ENCODE results near the gene CALML5. TPM values are rescaled to one million over a fixed set of nuclear protein-coding genes. Genes with fewer than 3 reads are reported as not detected.

The CALML5 gene
- total and polyA plus RNA-seq, 4 donors: not detected

DNA sequence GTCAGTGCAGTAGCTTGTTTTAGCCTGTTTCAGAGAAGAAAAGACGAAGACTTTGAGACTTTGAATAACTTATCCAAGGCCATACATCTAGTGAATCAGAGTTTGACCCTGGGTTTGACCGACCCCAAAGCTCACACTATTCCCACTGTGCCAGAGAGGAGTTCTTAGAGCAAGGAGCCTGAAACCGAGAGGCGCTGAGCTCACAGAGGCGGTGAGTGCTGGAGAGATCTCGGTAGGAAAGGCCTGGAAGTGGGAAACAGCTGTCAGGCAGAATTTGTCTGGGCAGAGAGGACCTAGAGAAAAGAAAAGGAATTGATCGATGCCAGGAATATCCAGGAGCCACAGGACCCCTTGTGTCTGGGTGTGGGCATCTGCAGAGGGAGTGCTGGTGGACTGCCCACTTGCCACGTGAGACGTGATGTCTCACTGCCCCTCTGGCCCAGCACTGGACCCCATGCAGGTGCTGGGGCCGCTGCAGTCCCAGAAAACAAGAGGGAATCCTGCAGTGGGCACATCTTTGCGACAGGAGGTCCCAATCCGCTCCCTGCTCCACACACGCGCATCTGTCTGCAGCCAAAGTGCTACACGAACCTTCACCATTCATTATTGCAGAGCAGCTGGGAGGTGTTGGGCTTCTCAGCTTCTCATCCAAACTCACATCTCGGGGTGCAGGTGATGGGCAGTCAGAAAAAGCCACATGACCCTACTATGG is 31.6 kb upstream of the CALML5 start:
- Histone ChIP-seq H3K4me1 (ENCODE audit: control insufficient read depth in 5 of 5, insufficient read depth in 5 of 5, low read length in 5 of 5) (peaks cover 0 to 3% (median 0%) of the 10 kb centered on the region in 5 donors), H3K36me3 (ENCODE audit: control insufficient read depth in 4 of 4, insufficient read depth in 4 of 4, low read length in 4 of 4) (no peaks in the 10 kb centered on the region), H3K27ac (ENCODE audit: low read depth in 1 of 2, low read length in 1 of 2) (no peak overlapping the region), H3K4me3 (no peak overlapping the region), H3K9me3 (ENCODE audit: control insufficient read depth in 4 of 4, insufficient read depth in 3 of 4, low read length in 3 of 4) (no peaks in the 10 kb centered on the region), H3K9ac (ENCODE audit: insufficient read depth in 1 of 2, low read length in 2 of 2) (no peak overlapping the region), H3K27me3 (ENCODE audit: control insufficient read depth in 3 of 3, insufficient read depth in 3 of 3, low read length in 2 of 3) (no peaks in the 10 kb centered on the region)
- WGBS, 2 donors: 95 to 99% methylated on average over 16 of the region's 16 CpGs
- ATAC-seq (ENCODE audit: insufficient read depth, low FRiP score): no peak
- TF ChIP-seq, protein P1, sequence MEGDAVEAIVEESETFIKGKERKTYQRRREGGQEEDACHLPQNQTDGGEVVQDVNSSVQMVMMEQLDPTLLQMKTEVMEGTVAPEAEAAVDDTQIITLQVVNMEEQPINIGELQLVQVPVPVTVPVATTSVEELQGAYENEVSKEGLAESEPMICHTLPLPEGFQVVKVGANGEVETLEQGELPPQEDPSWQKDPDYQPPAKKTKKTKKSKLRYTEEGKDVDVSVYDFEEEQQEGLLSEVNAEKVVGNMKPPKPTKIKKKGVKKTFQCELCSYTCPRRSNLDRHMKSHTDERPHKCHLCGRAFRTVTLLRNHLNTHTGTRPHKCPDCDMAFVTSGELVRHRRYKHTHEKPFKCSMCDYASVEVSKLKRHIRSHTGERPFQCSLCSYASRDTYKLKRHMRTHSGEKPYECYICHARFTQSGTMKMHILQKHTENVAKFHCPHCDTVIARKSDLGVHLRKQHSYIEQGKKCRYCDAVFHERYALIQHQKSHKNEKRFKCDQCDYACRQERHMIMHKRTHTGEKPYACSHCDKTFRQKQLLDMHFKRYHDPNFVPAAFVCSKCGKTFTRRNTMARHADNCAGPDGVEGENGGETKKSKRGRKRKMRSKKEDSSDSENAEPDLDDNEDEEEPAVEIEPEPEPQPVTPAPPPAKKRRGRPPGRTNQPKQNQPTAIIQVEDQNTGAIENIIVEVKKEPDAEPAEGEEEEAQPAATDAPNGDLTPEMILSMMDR (IDR thresholded peaks at IDR 0.05; ENCODE audit: control extremely low read depth, extremely low read depth): no peak
- DNase-seq: no peak

DNA sequence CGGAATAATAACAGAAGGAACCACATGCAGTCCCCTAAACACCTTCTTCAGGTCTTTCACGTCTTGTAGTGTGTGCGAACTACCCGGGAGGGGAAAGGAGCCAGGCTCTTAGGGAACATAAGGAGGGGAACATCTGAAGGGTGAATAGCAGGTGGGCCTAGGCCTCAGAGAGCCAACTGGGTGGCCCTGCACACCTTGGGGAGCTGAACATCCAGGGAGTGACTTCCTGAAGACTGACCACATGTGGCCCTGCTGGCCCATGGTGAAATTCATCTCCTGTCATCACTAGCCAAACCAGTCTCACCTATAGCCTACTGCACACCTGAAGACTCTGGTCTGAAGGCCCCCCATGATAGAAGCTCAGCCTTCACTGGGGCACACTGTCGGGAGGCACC is 31.0 kb upstream of the CALML5 start:
- no peaks in the 10 kb centered on the region for H3K9me3 ChIP-seq (ENCODE audit: control insufficient read depth in 4 of 4, insufficient read depth in 3 of 4, low read length in 3 of 4)
- ATAC-seq (ENCODE audit: insufficient read depth, low FRiP score) (no peak), DNase-seq (peak in 1 of 3 donors; percentile 1)
- peaks cover 0 to 3% (median 0%) of the 10 kb centered on the region in 5 donors for H3K4me1 ChIP-seq (ENCODE audit: control insufficient read depth in 5 of 5, insufficient read depth in 5 of 5, low read length in 5 of 5)
- no peak overlapping the region for H3K27ac ChIP-seq (ENCODE audit: low read depth in 1 of 2, low read length in 1 of 2)
- WGBS, 2 donors: 93 to 98% methylated on average over 5 of the region's 5 CpGs
- no peaks in the 10 kb centered on the region for H3K27me3 ChIP-seq (ENCODE audit: control insufficient read depth in 3 of 3, insufficient read depth in 3 of 3, low read length in 2 of 3)
- no peak overlapping the region for H3K9ac ChIP-seq (ENCODE audit: insufficient read depth in 1 of 2, low read length in 2 of 2)
- no peak overlapping the region for H3K4me3 ChIP-seq
- TF ChIP-seq, protein P1 (IDR thresholded peaks at IDR 0.05; ENCODE audit: control extremely low read depth, extremely low read depth): no peak
- H3K36me3 ChIP-seq (ENCODE audit: control insufficient read depth in 4 of 4, insufficient read depth in 4 of 4, low read length in 4 of 4): no peaks in the 10 kb centered on the region

DNA sequence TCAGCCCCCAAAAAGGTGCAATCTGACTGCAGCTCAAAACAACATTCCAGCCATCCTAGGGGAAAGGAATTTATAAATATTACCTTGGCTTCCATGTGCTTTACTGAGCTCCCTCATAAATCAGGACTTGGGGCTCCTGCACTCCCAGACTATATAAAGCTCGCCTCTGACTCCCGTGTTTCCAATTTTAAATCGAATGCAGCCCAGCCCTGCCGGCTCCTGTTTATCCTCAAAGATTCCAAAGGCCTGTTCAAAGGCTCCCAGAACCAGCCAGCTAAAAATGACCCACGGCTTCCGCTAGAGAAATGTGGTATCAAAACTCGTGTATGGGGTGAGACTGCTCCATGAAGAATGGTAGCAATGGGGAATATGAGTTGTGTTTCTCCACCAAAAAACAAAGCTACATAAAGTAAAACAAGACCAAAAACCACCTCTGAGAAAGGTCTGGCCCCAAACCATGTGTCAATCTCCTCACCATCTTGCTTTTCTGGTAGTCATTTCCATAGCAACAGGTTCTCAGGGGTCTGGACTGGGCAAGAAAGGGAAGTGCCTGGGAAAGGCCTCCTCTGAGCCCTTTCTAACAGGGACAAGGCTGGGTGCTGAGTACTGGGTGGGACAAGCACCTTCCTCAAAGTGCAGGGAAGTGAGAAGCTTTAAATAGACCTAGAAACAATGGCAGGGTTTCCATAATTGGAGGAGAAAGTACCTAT is 30.5 kb upstream of the CALML5 start:
- H3K9me3 ChIP-seq (ENCODE audit: control insufficient read depth in 4 of 4, insufficient read depth in 3 of 4, low read length in 3 of 4): no peaks in the 10 kb centered on the region
- H3K9ac ChIP-seq (ENCODE audit: insufficient read depth in 1 of 2, low read length in 2 of 2): no peak overlapping the region
- WGBS, 2 donors: 83 to 87% methylated on average over 7 of the region's 7 CpGs
- no peaks in the 10 kb centered on the region for H3K27me3 ChIP-seq (ENCODE audit: control insufficient read depth in 3 of 3, insufficient read depth in 3 of 3, low read length in 2 of 3)
- no peak overlapping the region for H3K4me3 ChIP-seq
- no peak overlapping the region for H3K27ac ChIP-seq (ENCODE audit: low read depth in 1 of 2, low read length in 1 of 2)
- H3K4me1 ChIP-seq (ENCODE audit: control insufficient read depth in 5 of 5, insufficient read depth in 5 of 5, low read length in 5 of 5): peaks cover 0 to 3% (median 0%) of the 10 kb centered on the region in 5 donors
- no peaks in the 10 kb centered on the region for H3K36me3 ChIP-seq (ENCODE audit: control insufficient read depth in 4 of 4, insufficient read depth in 4 of 4, low read length in 4 of 4)
- DNase-seq: peak in 1 of 3 donors; percentile 6
- TF ChIP-seq, protein P1 (IDR thresholded peaks at IDR 0.05; ENCODE audit: control extremely low read depth, extremely low read depth): no peak
- no peak for ATAC-seq (ENCODE audit: insufficient read depth, low FRiP score)
